ENCODE results near the gene C10orf90.
A peak's percentile ranks its signal among the peaks of the same experiment; 100 is the strongest.

Gene C10orf90

GRCh38 chr10:126585249-126586017 is 85.1 kb downstream of the C10orf90 start (continued):
- TF ChIP-seq KLF1 (tag by site-specific recombination; IDR thresholded peaks at IDR 0.05) (no peak), PRDM1 (tag by site-specific recombination; IDR thresholded peaks at IDR 0.05) (peak; percentile 78), ZNF529 (tag by site-specific recombination; IDR thresholded peaks at IDR 0.05; ENCODE audit: insufficient replicate concordance) (no peak)

- Histone ChIP-seq H3K27ac (ENCODE audit: extremely low read depth, low read depth, low read length) (no peak overlapping the region), H3K4me1 (ENCODE audit: control insufficient read depth, insufficient read depth, low read length) (no peaks in the 10 kb centered on the region), H3K36me3 (ENCODE audit: control insufficient read depth in 2 of 2, insufficient read depth in 1 of 2, low read length in 2 of 2) (no peaks in the 10 kb centered on the region), H3K9me3 (ENCODE audit: control insufficient read depth, insufficient read depth, low read depth, low read length) (no peaks in the 10 kb centered on the region), H3K4me3 (ENCODE audit: low read depth, low read length) (no peak overlapping the region)
- ChIA-PET CTCF (interaction anchor here (0.7 kb wide), 1 partner anchor 11 kb away, joined by 4 read pairs; no protein-coding TSS in a partner anchor), POLR2A (no interaction called here)
- no peak for TF ChIP-seq ZNF701 (tag by site-specific recombination; IDR thresholded peaks at IDR 0.05)
- peak; percentile 96 for TF ChIP-seq GLIS1 (tag by site-specific recombination; IDR thresholded peaks at IDR 0.05)
- TF ChIP-seq KLF10 (tag by site-specific recombination; IDR thresholded peaks at IDR 0.05): no peak
- TF ChIP-seq ZNF626 (tag by site-specific recombination; IDR thresholded peaks at IDR 0.05): no peak
- peak; percentile 92 for TF ChIP-seq ZIC2 (tag by site-specific recombination; IDR thresholded peaks at IDR 0.05)
- TF ChIP-seq ZNF132 (tag by site-specific recombination; IDR thresholded peaks at IDR 0.05; ENCODE audit: borderline replicate concordance): no peak
- TF ChIP-seq IKZF3 (tag by site-specific recombination; IDR thresholded peaks at IDR 0.05): no peak
Measured at GRCh38 chr10:126584836-126585235, 85.7 kb downstream of the C10orf90 start.

GRCh38 chr10:126583552-126584200 is 86.8 kb downstream of the C10orf90 start:
- H3K4me1 ChIP-seq (ENCODE audit: control insufficient read depth, insufficient read depth, low read length): no peaks in the 10 kb centered on the region
- CTCF ChIA-PET: interaction anchor here (0.9 kb wide), 1 partner anchor 14 kb away, joined by 3 read pairs; no protein-coding TSS in a partner anchor
- no peak overlapping the region for H3K27ac ChIP-seq (ENCODE audit: extremely low read depth, low read depth, low read length)
- POLR2A ChIA-PET: no interaction called here
- no peak overlapping the region for H3K4me3 ChIP-seq (ENCODE audit: low read depth, low read length)
- TF ChIP-seq KLF9 (tag by site-specific recombination; IDR thresholded peaks at IDR 0.05; ENCODE audit: low read depth) (no peak), ZNF600 (tag by site-specific recombination; IDR thresholded peaks at IDR 0.05) (no peak)
- no peaks in the 10 kb centered on the region for H3K36me3 ChIP-seq (ENCODE audit: control insufficient read depth in 2 of 2, insufficient read depth in 1 of 2, low read length in 2 of 2)
- no peaks in the 10 kb centered on the region for H3K9me3 ChIP-seq (ENCODE audit: control insufficient read depth, insufficient read depth, low read depth, low read length)

- no peaks in the 10 kb centered on the region for H3K4me1 ChIP-seq (ENCODE audit: control insufficient read depth, insufficient read depth, low read length)
- POLR2A ChIA-PET: no interaction called here
- CTCF ChIA-PET: interaction anchor here (1.0 kb wide), 1 partner anchor 17 kb away, joined by 3 read pairs; no protein-coding TSS in a partner anchor
- H3K4me3 ChIP-seq (ENCODE audit: low read depth, low read length): no peak overlapping the region
- H3K27ac ChIP-seq (ENCODE audit: extremely low read depth, low read depth, low read length): no peak overlapping the region
- no peaks in the 10 kb centered on the region for H3K9me3 ChIP-seq (ENCODE audit: control insufficient read depth, insufficient read depth, low read depth, low read length)
- no peaks in the 10 kb centered on the region for H3K36me3 ChIP-seq (ENCODE audit: control insufficient read depth in 2 of 2, insufficient read depth in 1 of 2, low read length in 2 of 2)
- TF ChIP-seq REST (tag by site-specific recombination; IDR thresholded peaks at IDR 0.05) (no peak), WT1 (tag by site-specific recombination; IDR thresholded peaks at IDR 0.05) (no peak), ZNF585B (tag by site-specific recombination; IDR thresholded peaks at IDR 0.05) (no peak), ZNF169 (tag by site-specific recombination; IDR thresholded peaks at IDR 0.05) (no peak), ZNF394 (tag by site-specific recombination; IDR thresholded peaks at IDR 0.05; ENCODE audit: borderline replicate concordance) (no peak), ZNF677 (tag by site-specific recombination; IDR thresholded peaks at IDR 0.05) (no peak), ZNF138 (tag by site-specific recombination; IDR thresholded peaks at IDR 0.05; ENCODE audit: borderline replicate concordance) (no peak), ZNF510 (tag by site-specific recombination; IDR thresholded peaks at IDR 0.05; ENCODE audit: insufficient replicate concordance) (no peak), ZNF311 (tag by site-specific recombination; IDR thresholded peaks at IDR 0.05; ENCODE audit: borderline replicate concordance) (no peak), ZNF280D (tag by site-specific recombination; IDR thresholded peaks at IDR 0.05) (no peak), ZNF426 (tag by site-specific recombination; IDR thresholded peaks at IDR 0.05) (no peak)
Measured at GRCh38 chr10:126581648-126582046, 88.8 kb downstream of the C10orf90 start.

All from HEK293 (cell line).